HepG2 (cell line): Measurements from ENCODE around the gene PTPRD. TPM values are rescaled to one million over a fixed set of nuclear protein-coding genes. Genes with fewer than 3 reads are reported as not detected.

Source experiments
- ATAC-seq: fragments of 200-7000 bp; cut with Tn5 transposase; 3 replicates; pipeline ENCODE4 v1.9.1; 2020; ENCODE audit warnings: mild to moderate bottlenecking, moderate library complexity
- BruUV-seq: library from RNA; stranded (reverse); fragments of 400-500 nt; replicated peaks from 2 replicates; lab custom pipeline; 2021; lab: Mats Ljungman, UMichigan
- CTCF ChIA-PET: fragments of 300-600 bp; formaldehyde crosslinking; extraction: SDS; loops from one replicate; lab custom pipeline; 2021; ENCODE audit warnings: low total read pairs, inconsistent platforms, low intra/inter-chr PET ratio; lab: Yijun Ruan, JAX
- POLR2A ChIA-PET: fragments of 350-600 bp; sonication (Branson Sonifier 250); formaldehyde crosslinking; loops from one replicate; lab custom pipeline; 2020; ENCODE audit warnings: antibody characterized with exemption, inconsistent platforms; lab: Yijun Ruan, JAX
- DNase-seq: peaks from one replicate; pipeline ENCODE4 v3.0.0-alpha.2; 2015; ENCODE audit warnings: low spot score
- FAIRE-seq: peaks from 3 replicates; lab custom pipeline; 2011; peaks lifted over from hg19 to GRCh38; lab: Jason Lieb, UNC
- H2AFZ ChIP-seq: one replicate; pipeline ENCODE4 v1.6.1; 2011; ENCODE audit warnings: low read length, inconsistent platforms
- H3K27ac ChIP-seq: fragments of 300-600 bp; 3 replicates; pipeline ENCODE4 v1.8.0; 2011; ENCODE audit warnings: mixed run types, mild to moderate bottlenecking, mixed read lengths, low read length, inconsistent platforms; ENCODE audit not compliant: insufficient read depth; ENCODE audit errors: extremely low read length
- H3K27me3 ChIP-seq, 2 experiments: fragments of 200-600 bp in 1 of 2; 2 replicates in 1 of 2; 3 replicates in 1 of 2; pipeline versions ENCODE4 v1.6.0 to v1.8.0; 2011; ENCODE audit warnings: low read length in 2 of 2, mild to moderate bottlenecking in 2 of 2, moderate library complexity in 2 of 2, inconsistent platforms in 1 of 2; ENCODE audit not compliant: insufficient read depth in 2 of 2, control insufficient read depth in 1 of 2
- H3K36me3 ChIP-seq, 2 experiments: fragments of 200-600 bp in 1 of 2; replicated peaks in 1 of 2; 2 replicates in 1 of 2; 3 replicates in 1 of 2; pipeline versions ENCODE4 v1.5.1 to v1.8.0; 2011; ENCODE audit warnings: low read length in 2 of 2, inconsistent platforms in 1 of 2; ENCODE audit not compliant: insufficient read depth in 2 of 2, control insufficient read depth in 1 of 2
- H3K4me1 ChIP-seq: 2 replicates; pipeline ENCODE4 v1.5.1; 2012; ENCODE audit warnings: low read length, inconsistent platforms; ENCODE audit not compliant: insufficient read depth
- H3K4me2 ChIP-seq: 2 replicates; pipeline ENCODE4 v1.6.0; 2011; ENCODE audit warnings: low read depth, low read length, inconsistent platforms
- H3K4me3 ChIP-seq, 3 experiments: fragments of 200-600 bp in 1 of 3; sonication (generic), shearing (Covaris generic) in 1 of 3; replicated peaks in 1 of 3; 2 replicates each; pipeline ENCODE4 v1.5.1; 2011 to 2016; ENCODE audit warnings: low read length in 3 of 3, inconsistent platforms in 2 of 3, low read depth in 2 of 3, mild to moderate bottlenecking in 2 of 3, control low read depth in 1 of 3, mixed read lengths in 1 of 3; ENCODE audit not compliant: insufficient read depth in 1 of 3
- H3K79me2 ChIP-seq: one replicate; pipeline ENCODE4 v1.6.1; 2011; ENCODE audit warnings: low read length, inconsistent platforms; ENCODE audit not compliant: insufficient read depth
- H3K9ac ChIP-seq: 2 replicates; pipeline ENCODE4 v1.6.0; 2011; ENCODE audit warnings: mild to moderate bottlenecking, low read depth, low read length, inconsistent platforms; ENCODE audit not compliant: insufficient read depth
- H3K9me3 ChIP-seq: 2 replicates; pipeline ENCODE4 v1.5.1; 2012; ENCODE audit warnings: mild to moderate bottlenecking, low read length
- H4K20me1 ChIP-seq: 2 replicates; pipeline ENCODE4 v1.6.0; 2011; ENCODE audit warnings: inconsistent platforms, mild to moderate bottlenecking, low read length, moderate library complexity; ENCODE audit not compliant: insufficient read depth
- GLMP ChIP-seq: sonication (generic); formaldehyde crosslinking; IDR thresholded peaks from 2 replicates; pipeline ENCODE4 v1.9.0; 2021; ENCODE audit warnings: missing genetic modification reagents, mild to moderate bottlenecking, borderline replicate concordance
- HNF4G ChIP-seq, 2 experiments: sonication (generic) in 1 of 2; formaldehyde crosslinking in 1 of 2; IDR thresholded peaks; 2 replicates each; pipeline versions ENCODE4 v1.4.0 to v1.6.1; 2011 to 2020; ENCODE audit warnings: borderline replicate concordance in 2 of 2, low read depth in 2 of 2, mild to moderate bottlenecking in 2 of 2, low read length in 1 of 2, missing genetic modification reagents in 1 of 2, moderate library complexity in 1 of 2
- ISX ChIP-seq: sonication (generic); formaldehyde crosslinking; conservative IDR thresholded peaks from 2 replicates; pipeline ENCODE4 v1.5.0; 2020; ENCODE audit warnings: missing genetic modification reagents
- KAT8 ChIP-seq: IDR thresholded peaks from 2 replicates; pipeline ENCODE4 v1.6.1; 2016; ENCODE audit warnings: missing genetic modification reagents, missing compliant biosample characterization
- MLX ChIP-seq: IDR thresholded peaks from 2 replicates; pipeline ENCODE4 v1.6.1; 2016
- MTF2 ChIP-seq: sonication (generic); formaldehyde crosslinking; IDR thresholded peaks from 2 replicates; pipeline ENCODE4 v1.5.0; 2020; ENCODE audit warnings: missing genetic modification reagents, borderline replicate concordance
- RBFOX2 ChIP-seq: fragments of 200-400 bp; formaldehyde crosslinking; IDR thresholded peaks from 2 replicates; pipeline ENCODE4 v1.6.1; 2017; ENCODE audit warnings: low read depth, mild to moderate bottlenecking, low read length
- RELA ChIP-seq: sonication (generic); formaldehyde crosslinking; IDR thresholded peaks from 2 replicates; pipeline ENCODE4 v1.4.0; 2020; ENCODE audit warnings: missing genetic modification reagents
- THAP11 ChIP-seq: IDR thresholded peaks from 2 replicates; pipeline ENCODE4 v1.6.1; 2016; ENCODE audit warnings: missing biosample characterization, missing genetic modification reagents
- TP53 ChIP-seq: sonication (generic); formaldehyde crosslinking; conservative IDR thresholded peaks from 2 replicates; pipeline ENCODE4 v1.4.0; 2020; ENCODE audit warnings: missing genetic modification reagents
- ZFX ChIP-seq: sonication (generic); formaldehyde crosslinking; IDR thresholded peaks from 2 replicates; pipeline ENCODE4 v1.4.0; 2020; ENCODE audit warnings: mild to moderate bottlenecking, low read depth, missing genetic modification reagents, moderate library complexity
- ZNF260 ChIP-seq: sonication (generic); formaldehyde crosslinking; IDR thresholded peaks from 2 replicates; pipeline ENCODE4 v1.4.0; 2020; ENCODE audit warnings: missing genetic modification reagents, low read depth, mild to moderate bottlenecking, borderline replicate concordance
- ZNF567 ChIP-seq: sonication (generic); formaldehyde crosslinking; IDR thresholded peaks from 2 replicates; pipeline ENCODE4 v1.8.1; 2023; ENCODE audit warnings: mild to moderate bottlenecking, missing genetic modification reagents, borderline replicate concordance
- ZNF605 ChIP-seq: sonication (generic); formaldehyde crosslinking; IDR thresholded peaks from 2 replicates; pipeline ENCODE4 v1.8.0; 2022; ENCODE audit warnings: mild to moderate bottlenecking, missing genetic modification reagents
- ZNF629 ChIP-seq: sonication (generic); formaldehyde crosslinking; conservative IDR thresholded peaks from 2 replicates; pipeline ENCODE4 v1.5.0; 2020; ENCODE audit warnings: missing genetic modification reagents
- ZNF850 ChIP-seq: sonication (generic); formaldehyde crosslinking; conservative IDR thresholded peaks from 2 replicates; pipeline ENCODE4 v1.9.0; 2021; ENCODE audit warnings: mild to moderate bottlenecking, missing genetic modification reagents
- in situ Hi-C: cut with HindIII; loops from 2 replicates; pipeline ENCODE4 v1.10.0; 2017; ENCODE audit warnings: low pct_unique_long_range_greater_than_20kb; ENCODE audit not compliant: extremely low pct_ligation_motif_present
- intact Hi-C: fragments of 100-400 bp; cut with micrococcal nuclease; formaldehyde crosslinking; loops from one replicate; pipeline ENCODE4 v1.10.0; 2022; ENCODE audit not compliant: unreplicated experiment
- polyA plus RNA-seq, 8 experiments: library from polyadenylated mRNA; depleted of rRNA in 3 of 8; stranded (reverse) in 7 of 8; unstranded in 1 of 8; fragments of >200 nt; fragmentation: Illumina TruSeq in 4 of 8; extraction: Trizol in 4 of 8; gene quantifications; 2 replicates each; pipeline versions ENCODE4 v1.2.1 to v1.2.3, GENCODE V29; 2011 to 2016; ENCODE audit warnings: low read depth in 4 of 8, missing spikeins in 1 of 8, mixed read lengths in 1 of 8; ENCODE audit not compliant: insufficient read depth in 1 of 8
- total RNA-seq, 5 experiments: library from RNA; depleted of rRNA; stranded (reverse); fragments of >200 nt; fragmentation: Illumina TruSeq; extraction: Trizol; gene quantifications; 2 replicates each; pipeline ENCODE4 v1.2.3, GENCODE V29; 2016; ENCODE audit warnings: low read depth in 1 of 5
- TF ChIP-seq, protein P1 (sequence below): sonication (generic); IDR thresholded peaks from 2 replicates; pipeline ENCODE4 v1.6.1; 2016; ENCODE audit warnings: low read depth, borderline replicate concordance
- TF ChIP-seq, protein P2 (sequence below): sonication (generic); formaldehyde crosslinking; conservative IDR thresholded peaks from 2 replicates; pipeline ENCODE4 v1.5.0; 2020; ENCODE audit warnings: missing genetic modification reagents
- TF ChIP-seq, protein P3 (sequence below), 2 experiments: sonication (generic) in 1 of 2; formaldehyde crosslinking in 1 of 2; IDR thresholded peaks; 2 replicates each; pipeline versions ENCODE4 v1.5.1 to v1.6.1; 2011 to 2020; ENCODE audit warnings: borderline replicate concordance in 1 of 2, low read depth in 1 of 2, low read length in 1 of 2, mild to moderate bottlenecking in 1 of 2, missing genetic modification reagents in 1 of 2, moderate library complexity in 1 of 2

PTPRD gene
- total and polyA plus RNA-seq, 2 of the 13 experiments (the other 11 are each of a cell fraction or from before 2014, with no cell fraction given) = 0.05 TPM; not detected in 1

- H4K20me1 ChIP-seq = no peaks in the 10 kb centered on the region
- H2AFZ ChIP-seq = no peak overlapping the region
- no peak overlapping the region for H3K27ac ChIP-seq
- ATAC-seq = no peak
- ChIA-PET CTCF (no interaction called here), POLR2A (no interaction called here)
- TF ChIP-seq ZNF260 (CRISPR knock-in tag) (no peak), RBFOX2 (no peak), KAT8 (no peak), ZNF850 (CRISPR knock-in tag) (no peak), ZNF629 (no peak), GLMP (no peak), ISX (CRISPR knock-in tag) (no peak), MTF2 (CRISPR knock-in tag) (no peak), ZFX (CRISPR knock-in tag) (no peak), RELA (no peak), ZNF567 (CRISPR knock-in tag) (no peak), MLX (CRISPR knock-in tag) (no peak), THAP11 (no peak), TP53 (no peak), ZNF605 (CRISPR knock-in tag) (no peak), HNF4G (IDR thresholded peaks at IDR 0.05; ENCODE audit: borderline replicate concordance, low read depth, low read length) (no peak), HNF4G (CRISPR knock-in tag; IDR thresholded peaks at IDR 0.05; ENCODE audit: borderline replicate concordance, low read depth) (no peak)
- TF ChIP-seq, protein P1, sequence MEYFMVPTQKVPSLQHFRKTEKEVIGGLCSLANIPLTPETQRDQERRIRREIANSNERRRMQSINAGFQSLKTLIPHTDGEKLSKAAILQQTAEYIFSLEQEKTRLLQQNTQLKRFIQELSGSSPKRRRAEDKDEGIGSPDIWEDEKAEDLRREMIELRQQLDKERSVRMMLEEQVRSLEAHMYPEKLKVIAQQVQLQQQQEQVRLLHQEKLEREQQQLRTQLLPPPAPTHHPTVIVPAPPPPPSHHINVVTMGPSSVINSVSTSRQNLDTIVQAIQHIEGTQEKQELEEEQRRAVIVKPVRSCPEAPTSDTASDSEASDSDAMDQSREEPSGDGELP = no peak
- TF ChIP-seq, protein P2, sequence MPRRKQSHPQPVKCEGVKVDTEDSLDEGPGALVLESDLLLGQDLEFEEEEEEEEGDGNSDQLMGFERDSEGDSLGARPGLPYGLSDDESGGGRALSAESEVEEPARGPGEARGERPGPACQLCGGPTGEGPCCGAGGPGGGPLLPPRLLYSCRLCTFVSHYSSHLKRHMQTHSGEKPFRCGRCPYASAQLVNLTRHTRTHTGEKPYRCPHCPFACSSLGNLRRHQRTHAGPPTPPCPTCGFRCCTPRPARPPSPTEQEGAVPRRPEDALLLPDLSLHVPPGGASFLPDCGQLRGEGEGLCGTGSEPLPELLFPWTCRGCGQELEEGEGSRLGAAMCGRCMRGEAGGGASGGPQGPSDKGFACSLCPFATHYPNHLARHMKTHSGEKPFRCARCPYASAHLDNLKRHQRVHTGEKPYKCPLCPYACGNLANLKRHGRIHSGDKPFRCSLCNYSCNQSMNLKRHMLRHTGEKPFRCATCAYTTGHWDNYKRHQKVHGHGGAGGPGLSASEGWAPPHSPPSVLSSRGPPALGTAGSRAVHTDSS (CRISPR knock-in tag) = no peak
- TF ChIP-seq, protein P3, sequence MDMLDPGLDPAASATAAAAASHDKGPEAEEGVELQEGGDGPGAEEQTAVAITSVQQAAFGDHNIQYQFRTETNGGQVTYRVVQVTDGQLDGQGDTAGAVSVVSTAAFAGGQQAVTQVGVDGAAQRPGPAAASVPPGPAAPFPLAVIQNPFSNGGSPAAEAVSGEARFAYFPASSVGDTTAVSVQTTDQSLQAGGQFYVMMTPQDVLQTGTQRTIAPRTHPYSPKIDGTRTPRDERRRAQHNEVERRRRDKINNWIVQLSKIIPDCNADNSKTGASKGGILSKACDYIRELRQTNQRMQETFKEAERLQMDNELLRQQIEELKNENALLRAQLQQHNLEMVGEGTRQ (IDR thresholded peaks at IDR 0.05; ENCODE audit: low read depth, low read length) = no peak
- TF ChIP-seq, protein P3 (CRISPR knock-in tag; IDR thresholded peaks at IDR 0.05; ENCODE audit: borderline replicate concordance) = no peak
- H3K79me2 ChIP-seq = no peaks in the 10 kb centered on the region
- no TSS peak for BruUV-seq
- no peaks in the 10 kb centered on the region for H3K27me3 ChIP-seq
- in situ Hi-C loops = no loop called here
- H3K9me3 ChIP-seq = peaks cover 71% of the 10 kb centered on the region
- H3K9ac ChIP-seq = no peak overlapping the region
- no peaks in the 10 kb centered on the region for H3K4me1 ChIP-seq
- FAIRE-seq = no peak
- intact Hi-C loops = no loop called here
- H3K36me3 ChIP-seq = no peaks in the 10 kb centered on the region
- no peak overlapping the region for H3K4me3 ChIP-seq
- H3K4me2 ChIP-seq = no peak overlapping the region
- DNase-seq = no peak
Measured at GRCh38 chr9:8356406-8356805, 2256.4 kb downstream of the PTPRD start.
